ENCODE data around the gene GRIN2A.

GRIN2A gene

DNA sequence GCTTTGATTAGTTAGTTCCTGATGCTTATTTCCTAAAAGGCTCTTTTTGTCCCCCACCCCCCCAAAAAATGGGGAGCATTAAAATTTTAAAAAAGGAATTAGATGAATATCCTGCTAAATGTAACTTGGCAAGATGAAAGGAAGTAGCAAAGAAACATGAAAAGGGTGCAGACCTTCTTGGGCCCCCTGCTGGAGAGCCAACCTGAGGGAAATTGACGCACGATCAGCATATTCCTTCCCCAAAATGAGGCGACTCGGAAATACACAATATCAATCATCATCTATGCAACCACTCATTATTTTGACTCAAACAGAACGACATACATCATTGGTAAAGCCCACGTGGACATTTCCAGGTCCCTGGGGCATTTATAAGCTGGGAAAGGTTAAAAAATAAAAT, 59.7 kb downstream of the GRIN2A start:
- Histone ChIP-seq H3K27ac (ENCODE audit: low read depth, low read length) (no peak overlapping the region), H3K4me1 (ENCODE audit: control insufficient read depth in 5 of 5, insufficient read depth in 5 of 5, low read length in 5 of 5) (peaks cover 0 to 4% (median 0%) of the 10 kb centered on the region in 5 donors), H3K9ac (ENCODE audit: low read length in 5 of 5) (no peak overlapping the region), H3K4me3 (ENCODE audit: low read depth in 1 of 5, low read length in 5 of 5) (no peak overlapping the region), H3K27me3 (ENCODE audit: control insufficient read depth in 5 of 5, insufficient read depth in 4 of 5, low read length in 5 of 5) (peaks cover 0 to 10% (median 0%) of the 10 kb centered on the region in 5 donors), H3K9me3 (ENCODE audit: control insufficient read depth in 5 of 5, low read length in 5 of 5) (peaks cover 0 to 5% (median 4%) of the 10 kb centered on the region in 5 donors), H3K36me3 (ENCODE audit: control insufficient read depth in 5 of 5, insufficient read depth in 5 of 5, low read length in 5 of 5) (no peaks in the 10 kb centered on the region)

DNA sequence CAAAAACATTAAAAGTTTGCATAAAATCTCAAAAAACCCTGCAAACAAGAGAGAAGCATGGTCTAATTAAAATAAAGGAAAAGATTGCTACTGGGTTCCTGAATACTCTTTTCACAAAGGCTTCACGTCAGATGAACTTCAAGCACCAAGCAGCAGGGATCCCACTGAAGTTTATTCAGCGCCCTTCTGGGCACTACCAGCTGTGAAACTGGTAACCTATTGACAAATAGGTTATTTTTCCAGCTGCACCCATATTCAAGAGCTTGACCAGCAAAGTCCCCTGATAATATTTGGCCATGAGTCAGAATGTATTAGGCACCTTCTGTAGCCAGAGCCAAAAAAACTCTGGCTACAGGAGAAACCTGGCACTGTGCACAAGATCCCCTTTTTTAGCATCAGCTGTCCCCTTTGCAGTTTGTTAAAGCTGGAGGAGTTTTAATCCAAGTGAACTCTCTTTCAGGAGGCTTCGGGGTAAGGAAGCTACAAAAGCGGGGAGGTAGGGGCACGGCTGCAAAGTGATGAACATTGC, 60.3 kb downstream of the GRIN2A start:
- Histone ChIP-seq H3K27me3 (ENCODE audit: control insufficient read depth in 5 of 5, insufficient read depth in 4 of 5, low read length in 5 of 5) (peaks cover 0 to 11% (median 0%) of the 10 kb centered on the region in 5 donors), H3K4me3 (ENCODE audit: low read depth in 1 of 5, low read length in 5 of 5) (no peak overlapping the region), H3K27ac (ENCODE audit: low read depth, low read length) (no peak overlapping the region), H3K9me3 (ENCODE audit: control insufficient read depth in 5 of 5, low read length in 5 of 5) (peaks cover 0 to 5% (median 4%) of the 10 kb centered on the region in 5 donors), H3K36me3 (ENCODE audit: control insufficient read depth in 5 of 5, insufficient read depth in 5 of 5, low read length in 5 of 5) (no peaks in the 10 kb centered on the region), H3K9ac (ENCODE audit: low read length in 5 of 5) (no peak overlapping the region), H3K4me1 (ENCODE audit: control insufficient read depth in 5 of 5, insufficient read depth in 5 of 5, low read length in 5 of 5) (peaks cover 0 to 4% (median 0%) of the 10 kb centered on the region in 5 donors)

DNA sequence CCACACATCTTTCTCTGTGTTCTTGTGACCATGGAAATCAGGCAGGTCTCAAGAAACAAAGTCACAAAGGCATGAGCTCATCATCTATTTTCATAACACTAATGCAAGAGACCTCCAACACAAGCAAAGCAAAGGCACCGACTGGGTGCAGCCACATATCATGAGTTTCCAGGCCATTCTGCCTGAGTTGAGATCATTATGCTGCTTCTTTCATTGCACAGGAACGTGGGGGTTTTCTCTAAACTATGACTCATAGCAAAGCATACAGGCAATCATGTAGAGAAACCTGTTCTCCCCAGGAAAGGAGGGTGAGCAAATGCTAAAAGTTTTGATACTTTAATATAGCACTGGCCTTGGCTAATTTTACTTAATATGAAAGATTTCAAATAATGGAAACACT, 60.7 kb downstream of the GRIN2A start:
- Histone ChIP-seq H3K36me3 (ENCODE audit: control insufficient read depth in 5 of 5, insufficient read depth in 5 of 5, low read length in 5 of 5) (no peaks in the 10 kb centered on the region), H3K9ac (ENCODE audit: low read length in 5 of 5) (no peak overlapping the region), H3K9me3 (ENCODE audit: control insufficient read depth in 5 of 5, low read length in 5 of 5) (peaks cover 0 to 5% (median 4%) of the 10 kb centered on the region in 5 donors), H3K27ac (ENCODE audit: low read depth, low read length) (no peak overlapping the region), H3K4me1 (ENCODE audit: control insufficient read depth in 5 of 5, insufficient read depth in 5 of 5, low read length in 5 of 5) (peaks cover 0 to 4% (median 0%) of the 10 kb centered on the region in 5 donors), H3K27me3 (ENCODE audit: control insufficient read depth in 5 of 5, insufficient read depth in 4 of 5, low read length in 5 of 5) (peaks cover 0 to 11% (median 0%) of the 10 kb centered on the region in 5 donors), H3K4me3 (ENCODE audit: low read depth in 1 of 5, low read length in 5 of 5) (no peak overlapping the region)

GRCh38 chr16:10120953-10121352, 61.3 kb downstream of the GRIN2A start:
- peaks cover 0 to 4% (median 0%) of the 10 kb centered on the region in 5 donors for H3K4me1 ChIP-seq (ENCODE audit: control insufficient read depth in 5 of 5, insufficient read depth in 5 of 5, low read length in 5 of 5)
- H3K36me3 ChIP-seq (ENCODE audit: control insufficient read depth in 5 of 5, insufficient read depth in 5 of 5, low read length in 5 of 5), result no peaks in the 10 kb centered on the region
- H3K4me3 ChIP-seq (ENCODE audit: low read depth in 1 of 5, low read length in 5 of 5), result no peak overlapping the region
- no peak overlapping the region for H3K27ac ChIP-seq (ENCODE audit: low read depth, low read length)
- H3K9me3 ChIP-seq (ENCODE audit: control insufficient read depth in 5 of 5, low read length in 5 of 5), result peaks cover 0 to 5% (median 4%) of the 10 kb centered on the region in 5 donors
- peaks cover 0 to 11% (median 0%) of the 10 kb centered on the region in 5 donors for H3K27me3 ChIP-seq (ENCODE audit: control insufficient read depth in 5 of 5, insufficient read depth in 4 of 5, low read length in 5 of 5)
- no peak overlapping the region for H3K9ac ChIP-seq (ENCODE audit: low read length in 5 of 5)

- no peak overlapping the region for H3K27ac ChIP-seq (ENCODE audit: low read depth, low read length)
- peaks cover 0 to 4% (median 0%) of the 10 kb centered on the region in 5 donors for H3K27me3 ChIP-seq (ENCODE audit: control insufficient read depth in 5 of 5, insufficient read depth in 4 of 5, low read length in 5 of 5)
- H3K4me1 ChIP-seq (ENCODE audit: control insufficient read depth in 5 of 5, insufficient read depth in 5 of 5, low read length in 5 of 5), result no peaks in the 10 kb centered on the region
- no peaks in the 10 kb centered on the region for H3K36me3 ChIP-seq (ENCODE audit: control insufficient read depth in 5 of 5, insufficient read depth in 5 of 5, low read length in 5 of 5)
- no peak overlapping the region for H3K9ac ChIP-seq (ENCODE audit: low read length in 5 of 5)
- H3K4me3 ChIP-seq (ENCODE audit: low read depth in 1 of 5, low read length in 5 of 5), result no peak overlapping the region
- H3K9me3 ChIP-seq (ENCODE audit: control insufficient read depth in 5 of 5, low read length in 5 of 5), result peaks cover 0 to 7% (median 4%) of the 10 kb centered on the region in 5 donors
These were observed 67.8 kb downstream of the GRIN2A start for GRCh38 chr16:10114409-10114808.

DNA sequence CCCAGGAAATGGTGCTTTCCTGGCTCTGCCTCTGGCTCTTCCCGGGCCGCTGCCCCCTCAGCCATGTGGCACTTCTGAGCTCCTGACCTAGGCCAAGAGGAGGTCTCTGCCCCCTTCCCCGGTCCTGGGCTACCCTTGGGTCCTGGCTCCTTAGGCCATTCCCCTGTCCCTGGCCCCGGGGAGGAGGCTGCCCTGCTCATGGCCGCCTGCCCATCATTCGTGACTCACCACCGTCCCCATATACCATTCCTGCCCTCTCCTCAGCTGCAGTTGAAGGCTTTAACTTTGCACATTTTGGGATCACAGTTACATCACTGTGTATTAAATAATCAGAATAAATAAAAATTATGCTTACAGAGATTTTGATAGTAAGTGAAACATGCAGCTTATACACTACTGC, 69.0 kb downstream of the GRIN2A start:
- Histone ChIP-seq H3K27me3 (ENCODE audit: control insufficient read depth in 5 of 5, insufficient read depth in 4 of 5, low read length in 5 of 5) (peaks cover 0 to 4% (median 0%) of the 10 kb centered on the region in 5 donors), H3K4me3 (ENCODE audit: low read depth in 1 of 5, low read length in 5 of 5) (no peak overlapping the region), H3K27ac (ENCODE audit: low read depth, low read length) (no peak overlapping the region), H3K9me3 (ENCODE audit: control insufficient read depth in 5 of 5, low read length in 5 of 5) (peaks cover 0 to 2% (median 0%) of the 10 kb centered on the region in 5 donors), H3K36me3 (ENCODE audit: control insufficient read depth in 5 of 5, insufficient read depth in 5 of 5, low read length in 5 of 5) (no peaks in the 10 kb centered on the region), H3K4me1 (ENCODE audit: control insufficient read depth in 5 of 5, insufficient read depth in 5 of 5, low read length in 5 of 5) (no peaks in the 10 kb centered on the region), H3K9ac (ENCODE audit: low read length in 5 of 5) (no peak overlapping the region)

- Histone ChIP-seq H3K9ac (ENCODE audit: low read length in 5 of 5) (no peak overlapping the region), H3K4me3 (ENCODE audit: low read depth in 1 of 5, low read length in 5 of 5) (no peak overlapping the region), H3K27me3 (ENCODE audit: control insufficient read depth in 5 of 5, insufficient read depth in 4 of 5, low read length in 5 of 5) (no peaks in the 10 kb centered on the region), H3K4me1 (ENCODE audit: control insufficient read depth in 5 of 5, insufficient read depth in 5 of 5, low read length in 5 of 5) (no peaks in the 10 kb centered on the region), H3K9me3 (ENCODE audit: control insufficient read depth in 5 of 5, low read length in 5 of 5) (peaks cover 0 to 2% (median 0%) of the 10 kb centered on the region in 5 donors), H3K27ac (ENCODE audit: low read depth, low read length) (no peak overlapping the region), H3K36me3 (ENCODE audit: control insufficient read depth in 5 of 5, insufficient read depth in 5 of 5, low read length in 5 of 5) (no peaks in the 10 kb centered on the region)
These were observed 70.2 kb downstream of the GRIN2A start for GRCh38 chr16:10112021-10112420.

DNA sequence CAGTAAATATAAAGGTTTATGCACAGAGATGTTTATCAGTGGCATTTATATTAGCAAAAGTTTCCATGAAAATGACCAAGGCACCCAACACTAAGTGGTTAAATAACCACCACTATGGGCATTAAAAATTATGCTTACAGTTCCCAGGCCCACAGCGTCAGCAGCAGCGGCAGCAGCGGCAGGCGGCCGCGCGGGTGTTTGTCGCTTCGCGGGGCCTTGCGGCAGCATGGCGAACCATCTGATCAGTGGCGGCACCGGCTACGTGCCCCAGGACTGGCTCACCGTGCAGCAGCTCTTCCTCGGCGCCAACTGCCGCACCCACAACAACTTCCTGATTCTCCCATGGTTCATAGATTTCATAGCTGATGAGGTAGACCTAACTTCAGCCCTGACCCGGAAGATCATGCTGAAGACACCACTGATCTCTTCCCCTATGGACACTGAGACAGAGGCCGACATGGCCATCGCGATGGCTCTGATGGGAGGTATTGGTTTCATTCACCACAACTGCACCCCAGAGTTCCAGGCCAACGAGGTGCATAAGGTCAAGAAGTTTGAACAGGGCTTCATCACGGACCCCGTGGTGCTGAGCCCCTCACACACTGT, 71.0 kb downstream of the GRIN2A start:
- Histone ChIP-seq H3K9me3 (ENCODE audit: control insufficient read depth in 5 of 5, low read length in 5 of 5) (peaks cover 0 to 2% (median 0%) of the 10 kb centered on the region in 5 donors), H3K27me3 (ENCODE audit: control insufficient read depth in 5 of 5, insufficient read depth in 4 of 5, low read length in 5 of 5) (no peaks in the 10 kb centered on the region), H3K9ac (ENCODE audit: low read length in 5 of 5) (no peak overlapping the region), H3K36me3 (ENCODE audit: control insufficient read depth in 5 of 5, insufficient read depth in 5 of 5, low read length in 5 of 5) (no peaks in the 10 kb centered on the region), H3K27ac (ENCODE audit: low read depth, low read length) (no peak overlapping the region), H3K4me3 (ENCODE audit: low read depth in 1 of 5, low read length in 5 of 5) (no peak overlapping the region), H3K4me1 (ENCODE audit: control insufficient read depth in 5 of 5, insufficient read depth in 5 of 5, low read length in 5 of 5) (no peaks in the 10 kb centered on the region)

- H3K36me3 ChIP-seq (ENCODE audit: control insufficient read depth in 5 of 5, insufficient read depth in 5 of 5, low read length in 5 of 5), result no peaks in the 10 kb centered on the region
- no peak overlapping the region for H3K9ac ChIP-seq (ENCODE audit: low read length in 5 of 5)
- peaks cover 0 to 2% (median 0%) of the 10 kb centered on the region in 5 donors for H3K9me3 ChIP-seq (ENCODE audit: control insufficient read depth in 5 of 5, low read length in 5 of 5)
- no peaks in the 10 kb centered on the region for H3K27me3 ChIP-seq (ENCODE audit: control insufficient read depth in 5 of 5, insufficient read depth in 4 of 5, low read length in 5 of 5)
- no peaks in the 10 kb centered on the region for H3K4me1 ChIP-seq (ENCODE audit: control insufficient read depth in 5 of 5, insufficient read depth in 5 of 5, low read length in 5 of 5)
- no peak overlapping the region for H3K4me3 ChIP-seq (ENCODE audit: low read depth in 1 of 5, low read length in 5 of 5)
- no peak overlapping the region for H3K27ac ChIP-seq (ENCODE audit: low read depth, low read length)
These were observed 71.7 kb downstream of the GRIN2A start for GRCh38 chr16:10110552-10110951.

GRCh38 chr16:10107081-10107480, 75.1 kb downstream of the GRIN2A start:
- Histone ChIP-seq H3K9ac (ENCODE audit: low read length in 5 of 5) (no peak overlapping the region), H3K4me3 (ENCODE audit: low read depth in 1 of 5, low read length in 5 of 5) (no peak overlapping the region), H3K4me1 (ENCODE audit: control insufficient read depth in 5 of 5, insufficient read depth in 5 of 5, low read length in 5 of 5) (no peaks in the 10 kb centered on the region), H3K36me3 (ENCODE audit: control insufficient read depth in 5 of 5, insufficient read depth in 5 of 5, low read length in 5 of 5) (no peaks in the 10 kb centered on the region), H3K9me3 (ENCODE audit: control insufficient read depth in 5 of 5, low read length in 5 of 5) (peaks cover 0 to 4% (median 0%) of the 10 kb centered on the region in 5 donors), H3K27ac (ENCODE audit: low read depth, low read length) (no peak overlapping the region), H3K27me3 (ENCODE audit: control insufficient read depth in 5 of 5, insufficient read depth in 4 of 5, low read length in 5 of 5) (no peaks in the 10 kb centered on the region)

All from subcutaneous abdominal adipose tissue (tissue), 5 donors.